Fibroblast of villous mesenchyme (primary cell): ENCODE results near the gene RND3. TPM values are rescaled to one million over a fixed set of nuclear protein-coding genes. Genes with fewer than 3 reads are reported as not detected.

Experiments
- DNase-seq: peaks from one replicate; pipeline ENCODE4 v3.0.0-alpha.2; 2010; ENCODE audit warnings: low read depth
- H3K4me3 ChIP-seq: 2 replicates; pipeline ENCODE4 v1.5.1; 2011; ENCODE audit warnings: low read depth, mild to moderate bottlenecking, low read length
- total RNA-seq: library from RNA; depleted of rRNA; stranded (reverse); fragments of >200 nt; gene quantifications from 2 replicates; pipeline ENCODE4 v1.2.3, GENCODE V29; 2012
- TF ChIP-seq, protein P1 (sequence below): IDR thresholded peaks from 2 replicates; pipeline ENCODE4 v1.5.1; 2012; ENCODE audit warnings: low read depth, mild to moderate bottlenecking, low read length; ENCODE audit not compliant: insufficient read depth

RND3 gene
- total RNA-seq, 1 donor, result 1,266 TPM

DNA sequence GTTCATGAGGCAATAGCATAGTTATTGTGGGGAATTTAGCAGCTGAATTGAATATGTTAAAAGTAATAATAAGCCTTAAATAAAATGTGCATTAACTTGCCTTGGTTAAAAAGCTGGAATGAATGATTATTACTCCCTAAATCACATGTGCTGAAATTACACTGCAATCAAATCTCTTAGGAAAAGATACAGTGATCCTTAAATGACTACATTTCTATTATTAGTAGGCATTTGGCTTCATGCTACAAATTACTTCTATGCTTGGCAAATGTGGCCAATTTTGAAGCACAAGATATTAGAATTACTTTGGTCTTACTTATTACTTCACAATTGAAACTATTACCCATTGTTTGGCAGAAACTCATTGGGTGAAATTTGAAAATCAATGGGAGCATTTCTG is 5.4 kb downstream of the RND3 start:
- TF ChIP-seq, protein P1, sequence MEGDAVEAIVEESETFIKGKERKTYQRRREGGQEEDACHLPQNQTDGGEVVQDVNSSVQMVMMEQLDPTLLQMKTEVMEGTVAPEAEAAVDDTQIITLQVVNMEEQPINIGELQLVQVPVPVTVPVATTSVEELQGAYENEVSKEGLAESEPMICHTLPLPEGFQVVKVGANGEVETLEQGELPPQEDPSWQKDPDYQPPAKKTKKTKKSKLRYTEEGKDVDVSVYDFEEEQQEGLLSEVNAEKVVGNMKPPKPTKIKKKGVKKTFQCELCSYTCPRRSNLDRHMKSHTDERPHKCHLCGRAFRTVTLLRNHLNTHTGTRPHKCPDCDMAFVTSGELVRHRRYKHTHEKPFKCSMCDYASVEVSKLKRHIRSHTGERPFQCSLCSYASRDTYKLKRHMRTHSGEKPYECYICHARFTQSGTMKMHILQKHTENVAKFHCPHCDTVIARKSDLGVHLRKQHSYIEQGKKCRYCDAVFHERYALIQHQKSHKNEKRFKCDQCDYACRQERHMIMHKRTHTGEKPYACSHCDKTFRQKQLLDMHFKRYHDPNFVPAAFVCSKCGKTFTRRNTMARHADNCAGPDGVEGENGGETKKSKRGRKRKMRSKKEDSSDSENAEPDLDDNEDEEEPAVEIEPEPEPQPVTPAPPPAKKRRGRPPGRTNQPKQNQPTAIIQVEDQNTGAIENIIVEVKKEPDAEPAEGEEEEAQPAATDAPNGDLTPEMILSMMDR, result no peak
- H3K4me3 ChIP-seq, result peak overlapping the region; percentile 100
- peak; percentile 33 for DNase-seq

DNA sequence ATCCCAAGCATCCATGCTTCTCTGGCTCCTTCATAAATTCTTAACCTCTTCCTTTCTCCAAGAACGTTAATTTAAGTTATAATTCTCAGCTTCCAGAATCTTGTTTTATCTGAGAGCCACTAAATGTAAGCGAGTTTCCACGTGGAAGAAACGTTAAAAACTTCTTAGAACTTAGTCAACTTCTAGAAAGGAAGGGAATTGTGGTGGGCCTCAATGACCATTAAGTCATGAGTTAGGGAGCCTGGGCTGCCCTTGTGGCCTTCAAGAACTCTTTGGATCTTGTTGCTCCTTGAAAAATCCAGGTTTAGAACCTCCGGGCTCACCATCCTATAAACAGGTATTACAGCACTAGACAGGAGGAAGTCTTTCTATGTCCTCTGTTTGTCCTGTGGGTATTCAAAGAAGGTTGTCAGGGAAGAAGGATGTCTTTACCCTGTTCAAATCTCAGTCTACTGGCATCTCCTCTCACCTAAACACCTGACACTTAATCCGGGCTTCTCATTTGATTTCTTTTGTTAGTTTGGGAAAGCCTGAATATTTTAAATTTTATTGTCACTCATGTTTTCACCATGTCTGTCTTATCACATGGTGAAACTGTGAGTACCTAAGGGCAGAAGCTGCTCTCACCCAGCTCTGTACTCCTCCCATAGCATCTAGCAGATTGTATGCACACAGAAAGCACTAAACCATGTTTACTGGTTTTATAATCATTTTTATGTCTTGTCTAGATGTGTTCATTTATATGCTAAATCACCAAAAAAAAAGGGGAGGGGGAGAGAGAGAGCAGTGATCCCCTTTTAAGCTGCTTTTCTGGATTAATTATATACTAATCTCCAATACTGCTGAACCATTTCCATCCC is 6.3 kb downstream of the RND3 start:
- peak overlapping the region; percentile 100 for H3K4me3 ChIP-seq
- peak; percentile 42 for DNase-seq
- TF ChIP-seq, protein P1, result no peak

DNA sequence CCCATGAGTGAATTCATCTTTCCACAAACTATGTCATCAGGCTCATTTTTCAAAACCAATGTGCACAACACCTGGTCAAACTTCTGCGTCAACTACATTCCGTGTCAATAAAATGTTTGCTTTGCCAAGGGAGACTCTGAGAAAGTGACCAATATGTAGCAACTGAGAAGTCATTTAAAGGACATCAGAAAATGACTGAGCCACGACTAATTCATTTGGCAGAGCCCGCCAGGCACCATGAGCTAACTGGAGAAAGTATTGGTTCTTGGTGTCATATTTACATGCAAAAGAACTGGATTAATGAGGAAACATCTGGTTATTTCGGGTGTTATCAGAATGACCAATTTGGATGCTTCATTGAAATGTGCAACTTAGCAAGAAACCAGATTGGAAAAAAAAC is 7.2 kb downstream of the RND3 start:
- H3K4me3 ChIP-seq, result peak overlapping the region; percentile 100
- TF ChIP-seq, protein P1, result no peak
- peak; percentile 63 for DNase-seq

DNA sequence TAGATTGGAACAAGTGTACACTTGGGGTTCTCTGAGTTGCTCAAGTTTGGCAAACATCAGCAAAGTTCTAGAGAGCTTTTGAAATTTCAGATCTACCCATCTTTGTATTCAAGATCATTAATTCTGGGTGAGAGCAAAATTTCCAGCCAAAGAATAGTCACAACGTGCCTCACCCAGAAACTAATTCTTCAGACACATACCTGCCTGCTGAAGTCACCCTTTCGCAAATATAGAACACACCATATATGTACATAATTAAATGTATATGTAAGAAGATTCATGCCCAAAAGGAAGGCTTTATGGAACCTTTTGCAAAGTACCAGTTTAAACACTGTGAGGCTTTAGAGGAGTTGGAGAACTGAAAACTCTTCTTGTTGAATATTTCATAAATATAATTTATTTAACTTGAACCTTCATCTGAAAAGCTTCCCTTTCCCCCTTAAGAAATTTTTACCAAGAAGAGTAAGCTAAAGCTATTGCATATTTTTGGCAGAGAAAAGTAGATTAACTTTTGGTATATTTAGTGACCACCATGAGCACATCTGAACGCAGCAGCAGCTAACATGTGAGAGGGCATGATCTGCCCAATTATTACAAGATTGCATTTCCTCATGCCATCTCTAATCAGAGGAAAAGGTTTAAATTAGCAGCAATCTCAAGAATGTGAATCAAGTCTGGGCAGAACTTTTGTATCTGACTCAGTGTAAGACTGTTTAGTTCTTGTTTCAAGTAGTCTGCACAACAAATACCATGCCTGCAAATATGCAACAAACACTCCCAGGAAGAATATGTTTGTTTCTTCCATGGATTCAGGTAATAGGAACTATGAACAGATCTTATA is 8.2 kb downstream of the RND3 start:
- TF ChIP-seq, protein P1, result no peak
- peak; percentile 54 for DNase-seq
- peak overlapping the region; percentile 100 for H3K4me3 ChIP-seq

DNA sequence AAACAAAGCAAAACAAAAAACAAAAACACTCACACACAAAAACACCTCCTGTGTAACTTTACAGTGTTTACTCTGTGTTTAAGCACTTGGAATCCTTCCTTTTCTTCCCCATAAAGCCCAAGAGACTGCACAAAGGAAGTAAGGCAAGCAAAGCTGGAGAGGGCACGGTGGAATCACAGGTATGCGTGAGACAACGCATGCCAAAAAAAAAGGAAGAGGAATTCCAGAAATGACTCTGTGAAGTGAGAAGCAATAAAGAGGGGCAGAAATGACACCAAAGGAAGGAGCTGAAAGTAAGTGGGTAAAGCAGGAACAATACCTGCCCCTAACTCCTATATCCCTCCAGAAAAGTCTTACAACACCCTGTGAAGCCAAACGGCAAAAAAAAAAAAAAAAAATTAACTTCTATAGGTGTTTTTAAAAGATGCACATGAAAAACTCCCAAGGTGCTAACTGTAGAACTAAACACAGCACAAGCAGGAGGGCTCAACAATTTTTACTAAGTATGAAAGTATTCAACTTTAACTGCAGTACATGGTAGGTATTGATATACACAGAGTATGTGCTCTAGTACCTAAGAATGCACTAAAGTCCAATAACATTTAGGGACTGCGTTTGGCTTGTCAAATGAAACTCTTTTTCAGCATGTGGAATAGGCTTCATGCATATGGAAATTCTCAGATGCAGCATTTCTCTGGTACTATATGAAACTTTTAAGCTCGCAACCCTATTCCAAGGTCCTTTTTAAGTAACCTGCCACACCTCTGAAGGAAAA is 9.1 kb downstream of the RND3 start:
- TF ChIP-seq, protein P1, result no peak
- peak; percentile 41 for DNase-seq
- H3K4me3 ChIP-seq, result peak overlapping the region; percentile 100

DNA sequence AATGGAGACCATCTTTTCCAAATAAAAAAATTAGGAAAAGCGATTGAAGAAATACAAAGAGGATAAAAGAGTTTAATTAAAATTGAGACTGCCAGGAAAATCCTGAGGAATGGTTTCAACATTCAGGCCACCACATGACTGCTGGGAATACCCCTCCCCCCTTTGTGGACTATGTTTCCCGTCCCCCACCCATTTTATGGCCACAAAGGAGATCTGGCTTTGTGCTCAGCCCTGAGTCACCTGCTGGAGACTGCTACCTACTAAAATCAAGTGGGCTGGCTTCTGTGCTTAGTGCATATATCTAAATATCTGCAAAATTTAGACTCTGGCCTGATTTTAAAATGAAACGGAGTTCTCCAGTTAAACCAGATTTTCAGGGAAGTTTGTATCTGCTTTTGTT is 10.1 kb downstream of the RND3 start:
- TF ChIP-seq, protein P1, result no peak
- H3K4me3 ChIP-seq, result peak overlapping the region; percentile 100
- peak; percentile 55 for DNase-seq
